Measurements from ENCODE around the gene PTPRG. TPM values are rescaled to one million over a fixed set of nuclear protein-coding genes. Genes with fewer than 3 reads are reported as not detected.
A peak's percentile ranks its signal among the peaks of the same experiment; 100 is the strongest.

Gene PTPRG
- total RNA-seq, 1 donor from 2014 or later = 39.6 TPM

DNA sequence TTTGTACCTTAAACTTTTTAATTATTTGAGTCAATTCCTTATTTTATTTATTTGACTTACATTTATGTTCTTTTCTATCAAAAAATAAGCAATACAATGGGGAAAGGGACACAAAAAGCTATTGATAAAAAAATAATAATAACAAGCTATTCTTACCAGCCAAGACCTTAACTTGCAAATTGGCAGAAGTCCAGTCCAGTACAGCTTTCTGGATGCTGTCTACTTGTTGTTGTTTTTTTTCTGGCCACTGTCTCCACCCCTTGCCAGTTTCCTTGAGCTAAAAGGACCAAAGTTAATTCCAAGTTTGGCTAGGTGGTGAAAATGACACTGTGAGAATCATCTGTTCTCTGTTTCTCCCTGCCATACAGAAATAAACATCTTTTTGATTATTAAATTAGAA is 232.2 kb downstream of the PTPRG start:
- Mint-ChIP-seq H3K4me3 (ENCODE audit: unreplicated experiment) (no peak overlapping the region), H3K27me3 (ENCODE audit: low read depth, unreplicated experiment) (no peaks in the 10 kb centered on the region), H3K9me3 (ENCODE audit: unreplicated experiment) (no peaks in the 10 kb centered on the region), H3K4me1 (ENCODE audit: low read depth, unreplicated experiment) (peaks cover 2% of the 10 kb centered on the region), H3K27ac (ENCODE audit: unreplicated experiment) (no peak overlapping the region), H3K36me3 (ENCODE audit: low read depth, unreplicated experiment) (no peaks in the 10 kb centered on the region)
- Histone ChIP-seq H3K9ac (ENCODE audit: low read length) (no peak overlapping the region), H3K36me3 (ENCODE audit: insufficient read depth, low read length) (no peaks in the 10 kb centered on the region), H2AFZ (ENCODE audit: low read depth, low read length) (no peak overlapping the region), H3K4me1 (ENCODE audit: insufficient read depth, low read length) (no peaks in the 10 kb centered on the region), H3K27me3 (ENCODE audit: insufficient read depth, low read length) (no peaks in the 10 kb centered on the region), H3K4me2 (ENCODE audit: low read length) (no peak overlapping the region), H4K20me1 (ENCODE audit: insufficient read depth, low read length) (peaks cover 17% of the 10 kb centered on the region), H3K79me2 (ENCODE audit: insufficient read depth, low read length) (no peaks in the 10 kb centered on the region), H3K9me3 (ENCODE audit: insufficient read depth, low read depth, low read length) (no peaks in the 10 kb centered on the region), H3K4me3 (ENCODE audit: insufficient read depth, low read depth, low read length) (no peak overlapping the region), H3K27ac (ENCODE audit: low read depth, low read length) (no peak overlapping the region)
- TF ChIP-seq EZH2 (IDR thresholded peaks at IDR 0.05; ENCODE audit: insufficient read depth, low read length) (no peak), CTCF (IDR thresholded peaks at IDR 0.05; ENCODE audit: insufficient read depth, low read depth, low read length) (no peak)
- DNase-seq (ENCODE audit: low read depth) = no peak
- no peak for FAIRE-seq

DNA sequence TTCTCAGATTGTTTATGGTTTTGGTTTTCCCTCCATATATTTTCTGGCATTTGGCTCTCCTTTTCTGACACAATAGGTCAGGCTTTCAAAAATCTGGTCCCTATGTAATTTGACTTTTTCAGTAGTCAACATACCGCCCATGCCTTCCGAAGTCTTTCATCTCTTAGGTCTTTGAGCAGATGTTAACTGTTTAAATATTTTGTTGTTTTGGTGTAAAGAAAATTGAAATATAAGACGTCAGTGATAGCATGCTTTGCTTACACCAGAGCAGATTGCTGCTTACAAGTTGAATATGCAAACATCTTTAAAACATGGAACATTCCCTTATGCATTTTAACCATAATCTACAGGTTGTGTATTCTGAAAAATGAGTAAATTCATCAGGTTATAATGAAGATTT is 233.0 kb downstream of the PTPRG start:
- Histone ChIP-seq H3K4me3 (ENCODE audit: insufficient read depth, low read depth, low read length) (no peak overlapping the region), H4K20me1 (ENCODE audit: insufficient read depth, low read length) (peaks cover 19% of the 10 kb centered on the region), H2AFZ (ENCODE audit: low read depth, low read length) (no peak overlapping the region), H3K79me2 (ENCODE audit: insufficient read depth, low read length) (no peaks in the 10 kb centered on the region), H3K4me1 (ENCODE audit: insufficient read depth, low read length) (no peaks in the 10 kb centered on the region), H3K4me2 (ENCODE audit: low read length) (no peak overlapping the region), H3K9ac (ENCODE audit: low read length) (no peak overlapping the region), H3K9me3 (ENCODE audit: insufficient read depth, low read depth, low read length) (no peaks in the 10 kb centered on the region), H3K36me3 (ENCODE audit: insufficient read depth, low read length) (no peaks in the 10 kb centered on the region), H3K27ac (ENCODE audit: low read depth, low read length) (no peak overlapping the region), H3K27me3 (ENCODE audit: insufficient read depth, low read length) (no peaks in the 10 kb centered on the region)
- Mint-ChIP-seq H3K36me3 (ENCODE audit: low read depth, unreplicated experiment) (no peaks in the 10 kb centered on the region), H3K27ac (ENCODE audit: unreplicated experiment) (no peak overlapping the region), H3K4me3 (ENCODE audit: unreplicated experiment) (no peak overlapping the region), H3K27me3 (ENCODE audit: low read depth, unreplicated experiment) (no peaks in the 10 kb centered on the region), H3K4me1 (ENCODE audit: low read depth, unreplicated experiment) (peaks cover 2% of the 10 kb centered on the region), H3K9me3 (ENCODE audit: unreplicated experiment) (no peaks in the 10 kb centered on the region)
- no peak for FAIRE-seq
- DNase-seq (ENCODE audit: low read depth) = no peak
- TF ChIP-seq EZH2 (IDR thresholded peaks at IDR 0.05; ENCODE audit: insufficient read depth, low read length) (no peak), CTCF (IDR thresholded peaks at IDR 0.05; ENCODE audit: insufficient read depth, low read depth, low read length) (no peak)

DNA sequence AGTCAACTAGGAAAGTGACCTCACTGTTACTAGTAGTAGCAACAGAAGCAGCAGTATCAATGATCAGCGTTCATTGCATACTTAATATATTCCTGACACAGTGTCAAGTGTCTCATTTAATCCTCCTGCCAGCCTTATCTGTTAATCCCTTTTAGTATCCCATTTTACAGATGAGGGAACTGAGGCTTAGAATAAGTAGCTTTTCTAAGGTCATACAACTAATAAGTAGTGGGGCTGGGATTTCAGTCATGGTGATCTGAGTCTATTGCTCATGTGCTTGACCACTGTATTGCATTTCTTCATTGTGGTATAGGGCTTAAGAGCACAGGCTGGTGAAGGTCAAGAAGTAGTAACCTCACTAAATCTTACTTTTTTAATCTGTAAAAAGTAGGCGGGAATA is 233.6 kb downstream of the PTPRG start:
- TF ChIP-seq EZH2 (IDR thresholded peaks at IDR 0.05; ENCODE audit: insufficient read depth, low read length) (no peak), CTCF (IDR thresholded peaks at IDR 0.05; ENCODE audit: insufficient read depth, low read depth, low read length) (no peak)
- Histone ChIP-seq H3K9me3 (ENCODE audit: insufficient read depth, low read depth, low read length) (no peaks in the 10 kb centered on the region), H3K4me3 (ENCODE audit: insufficient read depth, low read depth, low read length) (no peak overlapping the region), H3K36me3 (ENCODE audit: insufficient read depth, low read length) (no peaks in the 10 kb centered on the region), H3K79me2 (ENCODE audit: insufficient read depth, low read length) (no peaks in the 10 kb centered on the region), H3K4me1 (ENCODE audit: insufficient read depth, low read length) (no peaks in the 10 kb centered on the region), H3K27ac (ENCODE audit: low read depth, low read length) (no peak overlapping the region), H3K9ac (ENCODE audit: low read length) (no peak overlapping the region), H3K4me2 (ENCODE audit: low read length) (no peak overlapping the region), H2AFZ (ENCODE audit: low read depth, low read length) (no peak overlapping the region), H4K20me1 (ENCODE audit: insufficient read depth, low read length) (peaks cover 14% of the 10 kb centered on the region), H3K27me3 (ENCODE audit: insufficient read depth, low read length) (no peaks in the 10 kb centered on the region)
- no peaks in the 10 kb centered on the region for H3K27me3 Mint-ChIP-seq (ENCODE audit: low read depth, unreplicated experiment)
- DNase-seq (ENCODE audit: low read depth) (no peak), FAIRE-seq (peak; percentile 26)
- H3K4me3 Mint-ChIP-seq (ENCODE audit: unreplicated experiment) = no peak overlapping the region
- peaks cover 2% of the 10 kb centered on the region for H3K4me1 Mint-ChIP-seq (ENCODE audit: low read depth, unreplicated experiment)
- no peak overlapping the region for H3K27ac Mint-ChIP-seq (ENCODE audit: unreplicated experiment)
- H3K36me3 Mint-ChIP-seq (ENCODE audit: low read depth, unreplicated experiment) = no peaks in the 10 kb centered on the region
- no peaks in the 10 kb centered on the region for H3K9me3 Mint-ChIP-seq (ENCODE audit: unreplicated experiment)
